NCI-H1436 treated with DMSO at 0.1 percent for 48 hours (cell line): Measurements from ENCODE around the gene PSAT1.
"Not testable (repeated sequence)": the region's sequence is repeated elsewhere in the genome, so short reads cannot be mapped to it uniquely, and the experiment has no call there.

Experiments used
- DNase-seq: peaks from one replicate; lab custom pipeline; 2025; lab: John Stamatoyannopoulos, UW

Gene PSAT1

DNA sequence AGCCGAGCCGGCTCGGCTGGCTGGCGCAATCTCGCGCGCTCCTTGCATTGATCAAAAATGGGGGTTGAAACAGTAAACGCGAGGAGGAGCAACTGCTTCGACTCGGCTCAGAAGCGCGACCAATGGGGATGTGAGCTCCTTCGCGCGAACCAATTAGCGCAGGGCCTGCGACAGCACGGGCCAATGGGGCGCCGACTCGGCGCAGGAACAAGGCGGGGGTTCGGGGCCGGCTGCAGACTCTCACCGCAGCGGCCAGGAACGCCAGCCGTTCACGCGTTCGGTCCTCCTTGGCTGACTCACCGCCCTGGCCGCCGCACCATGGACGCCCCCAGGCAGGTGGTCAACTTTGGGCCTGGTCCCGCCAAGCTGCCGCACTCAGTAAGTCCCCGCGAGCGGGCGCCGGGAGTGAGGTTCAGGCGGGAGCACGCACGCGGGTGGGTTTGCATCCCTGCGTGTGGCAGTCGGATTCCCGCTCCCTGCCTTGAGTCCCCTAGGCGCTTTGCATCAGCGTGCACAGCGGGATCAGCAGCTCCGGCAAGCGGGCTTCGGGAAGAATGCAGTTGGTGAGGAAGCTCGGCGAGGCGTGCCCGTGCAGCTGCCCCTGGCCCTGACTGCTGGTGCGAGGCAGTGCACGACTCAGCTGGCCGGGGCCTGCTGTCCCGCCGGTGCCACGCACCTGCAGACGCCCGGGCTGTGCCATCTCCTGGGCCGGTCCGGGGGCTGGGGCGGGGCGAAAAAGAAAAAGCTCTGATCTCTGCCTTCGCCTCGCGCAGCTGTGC lies at the start of gene PSAT1:
PSAT1 (plus strand) TSS at position 233 of the 779 bp plus-strand sequence; CDS start at position 319, 86 bp downstream.
- peak; percentile 76 for DNase-seq

DNA sequence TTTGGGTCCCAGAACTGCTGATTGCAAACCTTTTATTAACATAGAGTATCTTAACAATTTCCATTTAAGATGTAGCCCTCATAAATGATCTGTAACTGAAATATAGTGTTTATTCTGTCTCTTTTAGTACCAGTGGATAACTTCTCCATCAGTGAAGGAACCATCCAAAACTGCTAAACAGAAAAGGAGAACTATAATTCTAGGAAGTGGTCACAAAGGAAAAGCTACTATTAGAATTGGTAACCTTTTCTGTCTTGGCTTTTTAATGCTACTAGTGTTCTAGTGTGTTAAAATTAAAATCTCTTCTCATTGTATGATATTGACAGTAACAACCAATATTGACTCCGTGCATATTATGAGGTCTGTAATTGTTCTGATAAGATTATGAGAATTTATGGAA lies 48.3 kb upstream of the PSAT1 start:
- DNase-seq: no peak

DNA sequence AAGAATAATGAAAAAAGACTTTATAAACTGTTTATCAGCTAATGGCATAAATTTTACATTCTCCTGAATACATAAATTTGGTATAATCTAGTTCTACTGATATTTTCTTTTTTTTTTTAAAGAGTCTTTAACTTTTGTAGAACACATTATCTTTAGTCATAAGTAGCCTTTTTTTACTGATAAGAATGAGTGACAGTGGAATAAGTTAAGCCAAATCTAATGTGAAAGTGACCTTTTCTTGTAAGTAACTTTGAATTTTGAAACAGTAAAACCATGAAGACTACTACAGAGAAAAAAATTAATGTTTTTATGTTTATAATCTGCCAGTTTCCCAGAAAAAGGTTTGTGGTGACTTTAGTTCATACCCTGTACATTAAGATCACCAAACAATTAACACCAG lies 47.4 kb upstream of the PSAT1 start:
- no peak for DNase-seq

DNA sequence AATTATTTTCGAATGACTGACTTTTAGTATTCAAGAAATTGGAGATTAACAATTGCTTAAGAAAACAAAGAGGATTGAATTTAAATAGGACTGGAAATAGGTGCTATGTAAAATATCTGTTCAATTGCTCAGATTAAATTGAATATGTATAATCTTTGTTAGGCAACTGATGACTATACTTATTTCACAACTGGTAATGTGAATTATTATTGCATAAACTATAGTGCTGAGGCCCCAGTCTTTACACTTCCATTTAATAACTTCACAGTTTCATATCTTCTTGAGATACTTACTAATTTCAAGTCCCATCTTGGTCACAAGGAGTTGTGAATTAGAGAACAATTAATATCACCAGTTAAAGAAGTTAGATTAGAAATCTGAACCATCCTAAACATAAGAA lies 44.3 kb upstream of the PSAT1 start:
- DNase-seq: no peak

DNA sequence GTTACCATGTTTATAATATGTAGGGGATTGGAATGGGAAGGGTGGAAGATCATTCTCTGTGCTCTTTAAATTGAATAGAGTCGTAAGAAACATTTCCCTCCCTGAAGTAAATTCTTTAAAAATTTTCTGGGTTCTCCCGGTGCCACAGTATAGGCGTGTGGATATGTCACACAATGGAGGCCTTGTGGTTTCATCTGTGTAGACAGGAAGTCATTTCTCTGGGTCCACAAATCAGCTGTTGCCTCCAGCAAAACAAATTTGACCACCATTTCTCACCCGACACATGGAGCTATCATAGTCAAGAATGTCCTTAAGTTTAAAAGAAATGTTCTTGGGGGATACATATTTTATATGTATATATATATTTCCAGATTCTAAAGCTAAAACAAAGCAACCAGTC lies 43.6 kb upstream of the PSAT1 start:
- no peak for DNase-seq

DNA sequence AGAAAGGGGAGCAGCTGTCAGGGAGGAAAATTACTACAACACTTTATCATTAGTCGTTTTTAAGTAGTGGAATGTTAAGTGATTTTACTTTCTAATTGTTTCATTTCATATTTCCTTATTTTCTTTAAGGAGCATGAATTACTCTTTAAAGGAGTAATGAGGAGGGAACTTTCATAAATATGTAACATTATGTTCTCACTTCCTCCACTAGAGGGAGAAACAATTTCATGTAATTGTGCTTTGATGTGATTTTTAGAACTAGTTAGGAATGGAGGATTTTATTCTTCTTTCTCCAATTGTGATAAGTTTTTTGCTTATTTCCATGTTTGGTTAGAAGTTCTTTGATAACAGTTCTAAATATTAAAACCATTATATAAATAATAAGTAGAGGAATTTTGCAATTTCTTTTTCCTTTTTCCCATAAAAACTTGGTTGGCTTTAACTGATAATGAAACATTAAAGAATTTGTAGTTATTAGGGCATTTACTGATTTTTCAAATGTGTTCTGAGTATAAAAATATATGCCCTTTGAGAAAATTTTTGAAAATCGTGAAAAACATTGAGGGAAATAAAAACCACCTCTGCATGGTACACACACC lies 35.4 kb upstream of the PSAT1 start:
- DNase-seq: no peak

DNA sequence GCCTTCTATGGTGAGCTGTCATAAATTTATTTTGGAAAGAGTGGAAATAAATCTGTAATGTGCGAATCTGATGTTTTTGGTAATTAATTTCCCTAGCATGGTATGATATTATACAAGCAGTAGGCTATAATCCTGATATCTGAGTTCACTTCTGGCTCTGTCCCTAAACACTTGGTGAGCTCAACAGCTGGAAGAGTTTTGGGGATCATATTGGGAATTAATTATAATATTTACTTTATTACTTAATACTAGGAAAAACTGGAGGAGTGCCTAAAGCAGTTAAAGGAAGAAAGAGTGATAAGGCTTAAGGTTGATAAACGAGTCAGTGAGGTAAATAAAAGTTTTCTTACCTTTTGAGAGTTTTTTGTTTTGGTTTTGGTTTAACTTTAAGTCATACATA lies 34.3 kb upstream of the PSAT1 start:
- no peak for DNase-seq

DNA sequence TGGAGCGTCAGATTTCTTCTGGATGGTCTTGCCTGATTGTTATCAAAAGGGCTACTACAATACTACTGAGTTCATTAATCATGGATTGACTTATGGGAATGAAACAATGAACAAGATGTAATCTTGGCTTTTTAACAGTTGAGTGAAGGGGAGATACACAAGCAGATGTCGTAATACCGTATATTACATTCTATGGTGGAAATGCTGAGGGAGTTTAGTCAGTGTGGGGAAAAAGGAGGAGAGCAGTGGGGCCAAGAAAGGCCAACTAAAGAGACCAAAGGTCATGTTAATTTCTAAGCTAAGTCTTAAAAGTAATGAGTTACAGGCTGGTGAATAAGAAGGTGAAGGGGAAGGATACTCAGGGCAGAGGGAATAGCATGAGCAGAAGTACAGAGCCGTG lies 29.0 kb upstream of the PSAT1 start:
- DNase-seq: no peak

DNA sequence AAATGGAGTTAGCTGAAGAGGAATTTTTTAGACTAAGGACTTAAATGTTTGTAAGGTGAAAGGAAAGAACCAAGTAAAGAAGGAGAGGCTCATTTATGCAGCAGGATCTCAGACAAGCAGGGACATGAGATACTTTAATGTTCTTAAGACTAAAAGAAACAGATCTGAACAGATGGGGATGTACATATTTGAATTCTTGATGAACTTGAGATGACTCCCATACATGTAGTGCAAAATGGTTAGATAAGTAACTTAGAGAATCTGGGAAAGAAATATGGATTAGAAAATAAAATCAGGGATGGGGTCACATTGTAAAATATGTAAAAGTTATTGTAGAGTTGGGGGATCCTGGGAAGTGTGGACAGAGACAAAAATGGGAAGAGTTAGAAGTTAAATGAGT lies 27.1 kb upstream of the PSAT1 start:
- DNase-seq: no peak

DNA sequence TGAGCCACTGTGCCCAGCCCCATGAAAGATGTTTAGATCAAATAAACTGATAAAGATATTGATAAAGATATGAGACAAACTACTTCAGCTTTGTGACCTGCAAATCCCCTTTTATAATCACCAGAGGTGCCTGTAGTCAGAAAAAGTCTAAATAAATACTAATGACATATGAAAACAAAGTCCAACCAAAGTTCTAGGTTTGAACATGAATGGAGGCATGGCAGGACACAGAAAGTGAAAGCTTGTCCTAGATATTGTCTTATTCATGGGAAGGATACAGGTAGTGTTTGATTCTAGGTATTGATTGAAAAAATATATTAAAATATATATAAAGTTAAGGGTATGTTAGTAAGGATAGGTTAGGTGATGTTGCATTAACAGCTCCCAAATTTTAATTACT lies 24.6 kb upstream of the PSAT1 start:
- DNase-seq: no peak

DNA sequence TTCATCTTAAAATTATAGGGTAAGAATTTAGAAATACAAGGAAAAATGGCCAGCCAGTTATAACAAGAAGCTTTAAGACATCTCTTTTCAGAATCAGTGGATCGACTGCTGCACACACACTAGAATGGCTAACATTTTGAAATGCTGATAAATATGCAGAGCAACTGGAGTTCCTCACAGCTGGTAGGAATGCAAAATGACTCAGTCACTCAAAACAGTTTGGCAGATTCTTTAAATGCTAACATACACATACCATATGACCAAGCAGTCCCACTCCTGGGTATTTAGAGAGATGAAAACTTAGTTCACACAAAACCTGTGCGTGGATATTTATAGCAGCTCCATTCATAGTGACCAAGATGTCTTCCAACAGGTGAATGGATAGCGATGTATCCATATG lies 23.2 kb upstream of the PSAT1 start:
- no peak for DNase-seq

DNA sequence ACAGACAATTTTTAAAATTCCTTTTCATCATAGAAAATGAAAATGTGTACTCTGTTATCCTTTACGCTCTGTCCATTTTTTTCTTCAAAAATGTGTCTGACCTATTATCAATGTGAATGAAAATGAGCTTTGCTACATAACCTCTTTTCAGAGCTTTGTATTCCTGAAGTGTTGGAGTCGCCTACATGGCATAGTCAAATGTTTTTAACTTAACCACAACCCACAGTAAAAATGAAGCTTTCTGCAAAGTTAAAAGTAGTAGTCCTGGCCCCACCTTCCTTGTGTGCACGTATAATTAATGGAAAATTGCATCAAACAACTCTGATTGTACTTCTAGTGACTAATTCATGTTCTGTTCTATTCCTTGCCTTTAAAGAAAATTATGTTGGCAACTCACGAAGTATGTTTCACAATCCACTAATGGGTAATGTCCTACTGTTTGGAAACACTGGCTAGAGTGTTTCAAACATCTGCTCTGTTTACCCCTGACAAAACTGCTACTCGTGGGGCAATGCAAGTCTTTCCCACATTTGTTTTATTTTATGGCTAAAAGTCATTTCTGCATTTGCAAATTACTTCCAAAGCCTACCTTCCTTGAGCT lies 18.6 kb upstream of the PSAT1 start:
- no peak for DNase-seq

DNA sequence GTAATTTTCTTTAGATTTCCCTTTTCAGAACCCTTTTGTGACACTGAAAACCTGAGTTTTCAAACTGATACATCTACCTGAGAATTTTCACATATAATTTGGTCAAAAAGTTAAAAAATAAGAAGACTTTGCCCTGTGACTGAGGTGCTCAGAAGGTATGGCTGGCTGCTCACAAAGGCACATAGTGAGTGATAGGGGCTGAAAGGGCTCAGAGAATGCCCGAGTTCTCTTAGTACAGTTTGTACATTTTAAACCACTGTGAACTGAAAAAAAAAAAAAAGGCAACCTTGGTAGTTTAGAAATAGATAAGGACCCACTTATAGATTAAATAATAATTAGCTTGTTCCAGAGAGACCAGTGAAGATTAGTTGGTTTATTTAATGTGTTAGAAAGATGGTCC lies 18.1 kb upstream of the PSAT1 start:
- DNase-seq: no peak

DNA sequence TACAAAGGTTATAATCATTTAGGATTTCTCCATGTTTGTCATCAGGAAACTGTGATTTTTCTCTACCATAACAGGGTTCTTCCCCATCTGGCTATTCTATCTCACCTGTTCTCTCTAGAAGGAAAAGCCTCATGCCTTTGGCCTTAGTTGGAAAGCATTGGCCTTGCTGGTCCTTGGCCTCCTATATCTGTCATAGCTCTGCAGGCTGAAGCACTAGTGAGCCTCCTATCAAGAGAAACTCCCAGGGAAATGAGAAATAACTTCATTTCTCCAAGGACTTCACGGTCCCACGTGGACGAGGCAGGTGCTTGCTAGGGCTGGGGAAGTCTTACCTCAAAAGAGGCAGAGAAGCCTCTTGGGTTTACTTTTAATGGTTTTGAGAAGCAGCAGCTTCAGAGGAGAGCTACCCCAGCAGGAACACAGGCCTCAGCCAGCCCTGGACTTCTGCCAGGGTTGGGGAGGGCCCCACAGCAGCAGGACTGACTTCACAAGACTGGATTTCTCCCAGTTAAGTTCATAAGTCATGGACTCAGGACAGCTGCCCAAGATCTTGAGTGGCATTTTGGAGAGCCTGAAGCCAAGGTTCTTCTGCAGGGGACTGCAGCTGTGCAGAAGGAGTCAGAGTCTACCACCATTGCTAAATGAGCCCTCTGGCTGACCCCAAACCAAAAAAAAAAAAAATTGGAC lies 15.8 kb upstream of the PSAT1 start:
- DNase-seq: no peak

DNA sequence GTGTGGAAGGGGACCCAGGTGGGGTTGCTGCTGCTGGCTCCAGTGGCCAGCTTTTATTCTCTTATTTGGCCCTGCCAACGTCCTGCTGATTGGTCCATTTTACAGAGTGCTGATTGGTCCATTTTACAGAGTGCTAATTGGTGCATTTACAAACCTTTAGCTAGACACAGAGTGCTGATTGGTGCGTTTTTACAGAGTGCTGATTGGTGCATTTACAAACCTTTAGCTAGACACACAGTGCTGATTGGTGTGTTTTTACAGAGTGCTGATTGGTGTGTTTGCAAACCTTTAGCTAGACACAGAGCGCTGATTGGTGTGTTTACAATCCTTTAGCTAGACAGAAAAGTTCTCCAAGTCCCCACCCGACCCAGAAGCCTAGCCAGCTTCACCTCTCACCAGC lies 12.7 kb upstream of the PSAT1 start:
- not testable (repeated sequence) for DNase-seq

DNA sequence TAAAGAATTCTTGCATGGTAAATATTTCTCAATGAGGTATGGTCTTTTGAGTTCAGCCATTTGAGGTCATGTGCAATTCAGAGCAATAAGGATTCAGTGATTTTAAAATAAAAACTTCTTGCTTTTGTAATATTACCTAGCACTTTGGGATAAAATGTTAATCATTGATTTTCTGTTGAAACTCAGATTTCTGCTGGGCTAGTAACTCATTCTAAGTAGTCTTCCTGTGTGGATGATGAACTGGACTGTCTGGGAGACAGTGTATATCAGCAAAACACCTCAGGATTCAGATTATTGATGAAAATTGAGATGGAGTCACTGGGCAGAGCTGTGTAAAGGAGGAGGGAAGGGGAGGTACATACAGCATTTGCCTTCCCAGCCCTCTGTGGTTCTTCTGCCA lies 10.8 kb upstream of the PSAT1 start:
- DNase-seq: no peak

DNA sequence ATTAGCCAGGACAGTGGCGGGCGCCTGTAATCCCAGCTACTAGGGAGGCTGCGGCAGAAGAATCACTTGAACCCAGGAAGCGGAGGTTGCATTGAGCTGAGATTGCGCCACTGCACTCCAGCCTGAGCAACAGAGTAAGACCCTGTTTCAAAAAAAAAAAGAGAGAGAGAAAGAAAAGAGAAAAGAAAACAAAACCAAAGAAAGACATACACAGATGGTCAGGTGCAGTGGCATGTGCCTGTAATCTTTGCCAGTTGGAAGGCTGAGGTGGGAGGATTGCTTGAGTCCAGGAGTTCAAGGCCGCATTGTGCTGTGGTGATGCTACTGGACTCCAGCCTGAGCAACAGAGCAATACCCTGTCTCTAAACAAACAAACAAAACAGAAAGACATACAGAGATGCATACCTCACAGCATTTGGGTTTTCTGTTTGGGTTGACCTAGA lies 10.0 kb upstream of the PSAT1 start:
- no peak for DNase-seq

DNA sequence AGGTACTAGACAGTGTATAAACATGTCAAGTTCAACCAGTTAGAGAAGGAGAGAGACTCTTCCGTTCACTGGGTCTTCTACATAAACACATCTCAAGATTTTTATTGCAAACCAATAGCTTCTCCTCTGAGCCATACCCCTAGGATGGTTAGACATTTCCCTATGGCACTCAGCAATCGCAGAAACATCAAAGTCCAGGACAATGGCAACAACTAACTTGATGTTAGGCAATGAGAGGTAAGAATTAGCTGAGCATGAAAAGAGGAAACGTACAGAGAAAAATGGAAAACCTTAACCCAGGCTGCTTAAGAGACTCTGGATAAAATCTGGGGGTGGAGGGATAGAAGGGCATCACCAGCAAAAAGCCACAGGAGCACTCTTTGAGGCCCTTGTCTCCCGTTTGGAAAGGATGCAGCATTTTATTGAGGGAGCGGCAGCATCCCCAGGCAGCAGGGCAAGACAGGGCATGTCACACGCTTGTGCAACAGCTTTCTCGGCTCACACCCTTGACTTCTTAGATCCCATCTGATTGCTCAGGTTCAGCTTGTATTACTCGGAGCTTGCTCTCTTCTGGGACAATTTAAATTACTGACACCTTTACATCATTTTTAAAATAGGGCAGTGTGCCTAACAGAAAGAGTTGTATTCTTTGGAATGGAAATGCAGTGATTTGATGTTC lies 8.6 kb upstream of the PSAT1 start:
- DNase-seq: no peak

DNA sequence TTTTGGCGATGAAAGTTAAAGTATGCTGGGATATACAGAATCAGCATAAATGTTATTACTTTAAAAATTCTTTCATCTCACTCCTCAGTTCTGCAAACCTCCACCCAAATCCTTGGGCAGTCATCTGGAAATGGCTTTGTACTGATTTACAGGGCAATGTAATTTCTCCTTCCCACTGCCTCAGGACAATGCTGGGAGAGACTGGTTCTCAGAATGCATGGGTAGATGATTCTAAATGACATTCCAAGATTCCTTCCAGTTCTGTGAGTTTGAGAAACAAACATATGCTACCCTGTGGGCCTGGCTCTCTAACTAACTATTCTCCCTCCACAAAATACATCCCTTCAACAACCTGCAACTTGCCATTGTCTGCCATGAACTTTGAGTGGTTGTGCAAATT lies 7.5 kb upstream of the PSAT1 start:
- DNase-seq: no peak

DNA sequence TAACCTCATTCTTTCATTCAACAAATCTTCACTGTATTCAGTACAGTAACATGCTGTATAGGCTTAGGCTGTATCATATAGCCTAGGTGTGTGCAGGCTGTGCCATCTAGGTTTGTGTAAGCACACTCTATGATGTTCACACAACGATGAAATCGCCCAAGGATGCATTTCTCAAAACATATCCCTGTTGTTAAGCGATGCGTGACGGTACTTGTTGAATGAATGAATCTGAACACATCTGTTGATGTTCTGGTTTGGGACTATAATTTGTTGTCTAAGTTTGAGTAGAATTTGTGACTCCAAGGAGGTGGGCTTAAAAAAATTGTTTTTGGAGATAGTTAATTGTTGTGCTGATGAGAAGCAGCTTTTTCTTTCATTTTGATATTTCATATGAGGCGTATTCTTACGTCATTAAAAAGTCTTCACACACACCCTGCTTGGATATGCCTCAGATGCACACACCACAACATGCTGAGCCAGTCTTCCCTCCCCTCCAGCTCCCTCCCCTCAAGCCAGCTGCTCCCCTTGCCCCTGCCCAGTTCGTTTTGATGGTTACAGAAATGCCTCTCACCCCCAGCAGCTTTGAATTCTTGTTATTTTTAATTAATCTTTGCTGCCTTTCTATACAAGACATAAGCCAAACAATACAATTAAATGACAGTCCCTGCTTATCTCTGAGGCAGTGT lies 5.5 kb upstream of the PSAT1 start:
- DNase-seq: no peak

DNA sequence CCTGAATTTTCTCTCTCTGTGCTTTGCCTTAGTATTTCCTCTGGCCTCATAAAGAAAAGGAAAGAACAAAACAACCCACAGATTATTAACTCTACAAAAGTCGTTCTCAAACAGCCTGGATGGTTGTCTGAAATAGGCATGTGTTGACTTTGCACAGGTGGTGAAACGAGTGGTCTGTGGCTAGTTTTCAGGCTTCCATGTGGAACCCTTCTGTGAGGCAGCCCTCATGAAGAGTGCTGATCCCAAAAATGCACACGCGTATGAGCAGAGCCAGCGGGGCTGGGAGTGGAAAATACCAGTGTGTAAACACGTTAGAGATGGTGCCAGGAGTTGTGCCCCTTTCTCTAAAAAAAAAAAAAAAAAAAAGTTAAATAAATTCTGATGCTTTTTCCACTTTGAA lies 4.9 kb upstream of the PSAT1 start:
- DNase-seq: no peak
